NCI-H1105 (cell line): Measurements from ENCODE around the gene ETV5.

Experiments used
- DNase-seq: peaks from one replicate; lab custom pipeline; 2025; lab: John Stamatoyannopoulos, UW

ETV5 gene

DNA sequence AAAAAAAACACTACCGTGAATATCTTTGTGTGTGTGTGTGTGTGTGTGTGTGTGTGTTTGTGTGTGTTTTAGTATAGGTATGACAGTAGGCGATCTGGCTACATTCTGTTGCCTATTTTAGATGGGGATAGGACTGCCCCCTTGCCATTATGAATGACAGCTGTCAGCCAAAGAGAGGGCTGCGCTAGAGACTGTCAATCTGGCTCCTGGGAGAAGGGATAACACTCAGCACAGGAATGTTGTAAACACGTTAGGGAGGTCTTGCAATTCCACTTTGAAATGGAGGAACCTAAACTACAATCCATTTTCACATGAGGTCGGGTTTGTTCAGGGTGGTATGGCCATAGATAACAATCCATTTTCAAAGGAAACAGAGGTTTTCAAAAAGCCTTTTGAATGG, 14.1 kb upstream of the ETV5 start:
- no peak for DNase-seq

DNA sequence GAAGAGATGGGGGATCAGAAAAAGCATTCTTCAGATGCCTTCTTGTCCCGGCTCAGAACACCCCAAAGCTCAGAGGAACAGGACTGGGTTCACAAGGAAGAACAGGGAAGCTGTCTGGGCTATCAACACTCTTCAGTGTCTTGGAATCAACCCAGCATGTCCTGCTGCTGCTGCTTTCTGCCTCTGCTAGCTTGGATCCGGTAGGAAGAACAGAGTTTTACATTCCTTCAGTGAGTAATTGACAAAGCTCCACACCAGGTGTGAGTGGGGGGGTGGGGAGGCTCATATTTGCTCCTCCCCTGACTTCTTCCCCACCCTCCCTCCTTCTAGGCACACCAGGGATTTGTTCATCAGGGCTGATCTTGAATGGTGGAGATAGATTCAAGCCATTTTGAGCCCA, 13.1 kb upstream of the ETV5 start:
- DNase-seq: no peak

DNA sequence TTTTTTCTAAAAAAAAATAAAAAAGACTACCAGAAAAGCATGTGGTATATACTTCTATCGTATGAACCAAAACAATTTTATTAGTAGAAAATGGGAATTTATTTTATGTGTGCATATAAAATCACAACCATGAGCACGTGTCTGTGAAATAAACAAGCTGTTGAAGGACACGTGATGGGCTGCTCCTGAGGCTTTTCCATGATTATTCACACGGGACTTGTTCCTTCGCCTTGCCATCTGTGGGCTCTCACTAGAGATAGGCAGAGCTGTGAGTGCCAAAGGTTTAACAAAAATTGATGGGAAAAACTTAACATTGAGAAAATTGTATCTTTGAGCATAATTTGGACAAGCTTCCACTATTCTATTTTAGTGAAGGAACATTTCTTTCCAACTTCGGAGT, 12.4 kb upstream of the ETV5 start:
- no peak for DNase-seq

DNA sequence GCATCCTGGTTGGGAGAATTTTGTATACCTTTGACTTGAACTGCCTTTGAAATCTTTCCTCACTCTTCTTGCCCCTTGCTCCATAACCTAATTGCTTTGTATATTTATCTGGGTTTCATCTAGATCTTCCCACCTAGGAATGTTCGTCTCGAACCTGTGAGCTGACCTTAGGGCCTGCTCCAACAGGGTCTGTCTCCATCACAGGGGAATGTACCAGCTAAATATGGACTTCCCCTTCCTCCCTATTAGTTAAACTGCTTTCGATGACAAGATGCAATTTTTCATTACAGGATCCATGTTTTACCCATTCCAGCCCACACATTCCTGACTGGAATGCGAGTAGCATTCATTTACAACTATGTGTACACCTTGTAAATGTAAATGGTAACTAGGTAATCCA, 10.6 kb upstream of the ETV5 start:
- DNase-seq: no peak

DNA sequence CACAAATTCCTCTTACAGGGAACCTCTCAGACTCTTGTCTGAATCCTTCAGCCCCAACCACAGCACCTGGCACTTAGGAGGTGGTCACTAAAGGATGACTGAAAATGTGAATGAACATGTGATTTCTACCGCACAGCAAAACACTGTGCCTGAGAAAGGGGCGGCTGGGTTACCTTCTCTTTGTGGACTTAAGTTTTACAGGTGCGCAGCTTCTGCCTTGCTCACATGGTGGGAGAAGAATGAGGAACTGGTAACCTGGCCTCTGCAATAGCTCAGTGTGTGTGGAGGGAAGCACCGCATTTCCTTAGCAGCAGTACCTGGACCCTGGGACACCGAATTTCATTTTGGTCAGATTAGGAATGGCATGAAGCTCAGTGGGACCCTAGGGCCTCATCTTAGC, 9.8 kb upstream of the ETV5 start:
- no peak for DNase-seq

DNA sequence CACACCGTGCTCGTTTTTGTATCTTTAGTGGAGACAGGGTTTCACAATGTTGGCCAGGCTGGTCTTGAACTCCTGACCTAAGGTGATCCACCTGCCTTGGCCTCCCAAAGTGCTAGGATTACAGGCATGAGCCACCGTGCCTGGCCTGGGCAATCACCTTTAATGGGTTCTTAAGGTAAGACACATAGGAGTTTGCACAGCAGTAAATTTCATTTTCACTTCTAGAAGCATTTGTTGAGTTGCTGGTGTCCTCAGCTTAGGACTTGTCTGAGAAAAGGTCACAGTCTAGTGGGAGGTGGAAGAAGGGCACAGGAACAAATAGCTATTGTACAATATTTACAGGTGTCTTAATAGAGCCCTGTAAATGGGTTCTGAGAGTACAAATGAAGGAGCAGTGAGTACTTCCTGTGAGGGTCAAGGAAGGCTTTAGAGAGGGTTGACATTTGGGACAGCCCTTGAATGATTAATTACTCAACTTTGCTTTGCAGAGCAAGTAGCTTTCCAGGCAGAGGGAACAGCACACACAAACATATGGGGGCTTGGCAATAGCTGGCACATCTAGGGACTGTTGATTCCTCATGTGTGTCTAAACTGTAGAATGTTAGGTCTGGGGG, 8.7 kb upstream of the ETV5 start:
- no peak for DNase-seq

DNA sequence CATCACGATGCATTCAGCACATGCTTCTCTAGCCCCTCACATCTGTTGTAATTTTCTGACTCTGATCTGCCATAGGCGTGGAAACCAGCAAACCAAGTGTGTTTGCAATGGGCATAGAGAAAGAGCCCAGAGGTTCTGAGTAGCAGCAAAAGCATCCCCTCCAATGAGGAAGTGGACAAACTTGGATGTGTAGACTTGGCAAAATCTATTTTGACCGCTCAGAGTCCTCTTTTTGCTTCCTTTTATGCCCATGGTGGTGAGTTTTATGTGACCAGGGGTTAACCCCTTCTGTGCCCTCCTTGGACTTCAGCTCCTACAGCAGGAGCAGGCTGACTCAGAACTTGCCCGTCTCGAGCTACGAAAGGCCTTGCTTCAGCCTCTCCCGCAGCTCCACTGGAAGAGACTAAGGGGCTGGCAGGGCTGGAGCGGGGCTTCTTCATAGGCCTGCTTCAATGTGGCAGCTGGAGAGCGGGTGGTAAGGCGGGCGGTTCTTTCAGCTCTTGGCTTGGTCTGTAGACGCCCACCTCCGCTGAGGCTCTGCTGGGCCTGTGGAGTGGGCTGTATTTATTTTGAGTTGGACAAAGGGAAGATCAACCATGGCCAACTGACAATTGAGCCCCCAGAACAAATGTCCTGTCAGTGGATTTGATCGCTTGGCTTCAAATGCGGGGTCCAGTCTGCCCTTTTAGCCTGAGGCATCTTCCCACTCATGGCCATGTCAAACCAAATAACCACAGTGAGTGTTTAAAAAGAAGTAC, 6.5 kb upstream of the ETV5 start:
- DNase-seq: no peak

DNA sequence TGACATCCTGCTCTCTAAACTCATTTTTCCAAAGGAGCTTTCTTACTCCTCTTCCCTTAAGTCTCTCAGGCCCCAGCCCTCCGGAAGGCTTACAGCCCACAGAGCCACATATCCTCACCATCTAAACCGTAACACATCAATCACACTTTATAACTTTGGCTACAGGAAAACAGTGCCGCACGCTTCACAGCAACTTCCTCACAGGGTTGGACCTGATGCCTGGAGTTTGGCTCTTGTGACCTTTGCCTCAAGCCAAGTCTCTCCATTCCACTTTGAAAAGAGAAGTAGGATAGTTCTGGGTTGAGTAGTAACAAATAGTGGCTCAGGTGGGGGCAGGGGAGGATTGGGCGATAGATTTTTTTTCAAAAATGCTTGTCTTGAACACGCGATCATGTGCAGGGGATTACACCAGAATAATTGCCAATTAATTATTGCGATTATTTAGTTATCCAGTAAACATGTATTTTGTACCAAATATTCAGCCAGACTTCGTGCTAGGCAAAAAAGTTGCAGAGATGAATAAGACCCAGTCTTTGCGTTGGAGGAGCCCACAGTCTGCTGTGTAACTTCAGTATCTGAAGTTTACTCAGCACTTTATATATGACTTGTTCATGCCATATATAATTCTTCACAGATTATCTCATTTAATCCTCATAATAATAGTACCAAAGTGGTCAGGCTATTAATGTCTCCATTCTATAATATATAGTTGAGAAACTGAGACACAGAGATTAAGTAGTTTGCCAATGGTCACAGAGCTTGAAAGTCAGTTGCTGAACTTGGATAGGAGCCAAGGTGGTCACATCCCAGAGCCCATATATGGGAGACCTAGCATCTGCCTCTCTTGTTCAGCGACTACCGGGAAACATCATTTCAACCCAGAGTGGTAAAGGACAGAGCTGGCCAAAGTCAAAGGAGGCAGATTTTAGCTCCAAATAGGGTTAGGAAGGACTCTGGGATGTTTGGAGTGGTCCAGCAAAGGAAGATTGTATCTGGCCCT, 2.4 kb upstream of the ETV5 start:
- no peak for DNase-seq

DNA sequence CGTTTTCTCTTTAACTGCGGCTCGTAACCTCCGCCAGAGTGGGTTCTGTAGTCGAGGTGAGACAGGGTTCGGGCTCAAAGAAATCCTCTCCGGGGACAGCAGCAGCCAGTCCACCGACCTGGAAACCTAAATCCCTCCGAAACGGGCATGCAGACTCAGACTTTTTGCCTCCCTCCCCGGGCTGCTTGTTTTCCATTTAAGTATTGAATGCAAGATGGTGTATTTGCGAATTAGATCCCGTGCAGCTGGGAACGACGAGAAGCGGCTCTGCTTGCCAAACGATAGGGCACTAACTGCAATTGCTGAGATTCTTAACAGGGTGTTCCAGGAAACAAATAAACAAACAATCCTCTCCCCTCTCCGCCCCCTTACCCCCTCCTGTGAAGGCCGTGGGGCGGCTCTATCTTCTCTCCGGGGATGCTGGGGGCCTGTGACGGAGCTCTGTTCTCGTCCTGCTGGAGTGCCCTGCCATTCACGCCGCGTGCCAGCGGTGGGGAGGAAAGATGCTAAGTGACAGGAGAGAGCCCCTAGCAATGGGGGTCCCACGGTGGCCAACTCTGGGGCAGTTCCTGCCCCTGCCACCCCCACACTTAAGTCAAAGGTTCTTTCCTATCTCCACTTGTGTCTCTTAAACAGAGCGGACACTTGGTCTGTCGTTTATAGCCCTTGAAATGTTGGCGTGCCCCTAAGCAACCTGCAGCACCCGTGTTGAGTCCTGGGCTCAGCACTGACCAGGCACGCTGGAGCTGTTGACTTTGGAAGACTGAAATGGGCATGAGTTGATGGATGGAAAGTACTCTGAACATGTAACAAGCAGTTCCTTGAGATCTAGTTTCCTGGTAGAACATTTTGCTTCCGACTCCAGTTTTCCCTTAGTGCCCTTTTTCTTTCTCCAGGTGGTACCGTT, 1.3 kb upstream of the ETV5 start:
- DNase-seq: no peak

DNA sequence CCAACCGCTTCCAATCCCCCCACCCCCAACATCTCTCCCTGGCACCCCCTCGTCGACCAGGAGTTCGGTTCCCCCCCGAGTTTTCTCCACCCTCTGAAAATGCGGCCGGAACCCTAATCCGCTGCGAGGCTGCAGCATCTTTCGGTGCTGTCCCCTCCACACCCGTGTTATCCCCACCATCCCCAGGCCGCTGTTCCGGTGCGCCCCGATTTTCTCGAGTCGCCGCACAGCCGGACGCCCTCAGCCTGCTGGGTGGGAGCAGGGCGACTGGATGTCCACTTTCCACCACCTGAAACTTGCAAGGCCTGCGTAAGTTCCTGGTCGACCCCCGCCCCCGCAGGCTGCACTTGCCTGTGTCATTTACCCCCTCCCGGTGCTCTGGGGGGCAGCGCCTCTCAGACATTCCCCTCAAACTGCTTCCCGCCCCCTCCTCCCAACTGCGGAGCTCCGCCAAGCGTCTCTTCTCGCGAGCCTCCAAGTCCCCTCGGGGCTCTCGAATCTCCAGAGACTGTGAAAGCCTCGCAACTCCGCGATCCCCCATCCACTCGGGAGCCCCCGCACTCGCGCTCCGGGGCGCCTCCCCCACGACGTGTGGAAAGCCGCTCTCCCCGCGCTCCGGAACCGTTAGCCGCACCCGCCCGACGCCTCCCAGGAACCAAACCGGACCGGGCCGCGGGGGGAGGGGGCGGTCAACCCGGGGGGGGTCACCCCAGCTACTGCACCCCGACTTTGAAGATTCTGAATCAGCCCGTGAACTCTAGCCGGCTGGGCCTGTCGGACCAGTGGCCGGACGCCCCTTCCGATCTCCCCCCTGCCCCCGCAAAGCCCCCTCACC, 566 bp downstream of the ETV5 start:
- peak; percentile 40 for DNase-seq

DNA sequence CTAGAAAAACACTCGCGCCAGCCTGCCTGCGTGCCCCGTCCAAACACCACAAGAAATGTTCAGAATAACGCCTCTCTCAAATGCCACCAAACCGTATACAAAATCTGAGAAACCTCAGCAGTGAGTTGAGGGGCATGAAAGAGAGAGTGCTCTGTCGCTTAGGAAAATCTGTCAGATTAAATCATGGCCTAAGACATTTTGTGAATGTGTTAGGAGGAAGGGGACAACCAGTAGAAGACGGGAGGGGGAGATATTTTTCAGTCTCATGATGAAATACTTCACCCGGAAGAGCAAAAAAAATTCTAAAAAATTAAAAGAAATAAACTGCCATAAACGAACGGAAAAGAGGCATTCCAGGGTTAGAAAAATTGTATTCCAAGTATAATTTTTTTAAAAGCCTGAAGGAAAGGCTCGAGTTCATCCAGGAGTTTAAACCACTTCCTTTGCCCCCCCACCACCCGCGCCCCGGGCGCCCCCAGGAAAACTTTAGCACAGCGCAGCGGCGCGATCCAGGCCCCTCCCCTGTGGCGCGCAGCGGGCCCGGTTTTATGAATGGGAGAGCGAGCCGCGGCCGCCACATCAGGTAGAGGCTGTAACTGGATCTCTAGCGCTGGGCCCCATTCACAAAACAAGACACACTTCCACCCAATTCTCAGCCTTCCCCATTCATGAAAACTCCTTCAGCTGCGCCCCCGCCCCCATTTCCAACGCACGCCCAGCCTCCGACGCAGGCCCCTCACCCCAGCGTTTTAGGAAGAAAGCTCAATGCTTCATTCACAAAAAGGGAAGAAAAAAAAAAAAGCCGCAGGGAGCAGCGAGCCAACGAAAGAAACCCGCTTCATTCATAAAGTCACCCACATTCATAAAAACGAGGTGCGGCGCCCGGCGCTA, 1.4 kb downstream of the ETV5 start:
- DNase-seq: peak; percentile 93

DNA sequence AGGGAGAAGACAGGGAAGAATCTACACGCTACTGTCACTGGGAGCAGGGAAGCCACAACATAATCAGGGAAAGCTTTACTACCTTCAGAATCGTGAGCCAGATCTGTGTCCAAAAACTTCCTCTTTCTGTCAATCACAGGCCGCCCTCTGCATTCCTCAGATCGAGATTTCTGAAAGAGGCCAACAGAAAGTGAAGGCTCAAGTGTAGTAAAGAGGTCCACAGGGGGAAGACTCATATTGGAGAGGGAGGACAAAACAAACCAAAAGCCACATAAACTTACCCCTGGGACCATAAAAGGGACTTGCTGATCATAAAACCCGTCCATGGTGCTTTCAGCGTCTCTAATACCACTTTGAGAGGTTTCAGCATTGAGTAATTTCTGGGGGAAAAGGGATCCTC, 3.3 kb downstream of the ETV5 start:
- no peak for DNase-seq

DNA sequence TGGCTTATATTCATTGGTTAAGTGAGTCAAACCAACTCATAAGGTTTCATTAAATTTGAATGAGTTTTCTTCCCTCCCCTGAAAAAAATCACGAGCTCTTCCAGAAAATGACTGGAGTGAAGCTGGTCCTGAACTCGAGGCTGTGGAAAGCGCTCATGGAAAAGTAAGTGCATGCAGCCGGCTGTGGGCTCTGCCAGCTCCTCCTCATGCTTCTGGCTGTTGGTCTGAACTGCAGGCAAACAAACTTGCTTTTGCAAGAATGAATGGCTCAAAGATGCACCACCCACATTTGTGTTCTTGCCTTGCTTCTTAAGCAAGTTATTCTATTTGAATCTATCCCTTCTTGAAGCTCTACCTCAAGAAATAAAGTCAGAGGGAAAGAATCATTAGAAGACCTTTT, 6.2 kb downstream of the ETV5 start:
- no peak for DNase-seq

DNA sequence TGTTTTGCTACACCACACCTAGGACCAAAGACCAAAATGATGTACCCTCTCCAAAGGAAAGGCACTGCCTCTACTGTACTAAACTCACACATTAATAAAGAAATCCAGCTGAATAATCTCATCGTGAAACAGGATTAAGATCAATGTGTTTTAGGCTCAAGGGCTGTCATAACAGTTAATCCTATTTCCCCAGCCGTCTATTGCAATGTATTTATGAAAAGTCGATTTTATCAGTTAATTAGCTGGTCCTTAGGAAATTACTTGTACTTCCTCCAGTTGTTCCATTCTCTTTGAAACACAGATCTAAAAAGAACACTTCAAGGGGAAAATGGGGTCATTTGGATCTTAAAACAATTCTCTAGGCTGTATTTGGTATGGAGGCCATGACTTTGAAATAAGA, 8.5 kb downstream of the ETV5 start:
- no peak for DNase-seq

DNA sequence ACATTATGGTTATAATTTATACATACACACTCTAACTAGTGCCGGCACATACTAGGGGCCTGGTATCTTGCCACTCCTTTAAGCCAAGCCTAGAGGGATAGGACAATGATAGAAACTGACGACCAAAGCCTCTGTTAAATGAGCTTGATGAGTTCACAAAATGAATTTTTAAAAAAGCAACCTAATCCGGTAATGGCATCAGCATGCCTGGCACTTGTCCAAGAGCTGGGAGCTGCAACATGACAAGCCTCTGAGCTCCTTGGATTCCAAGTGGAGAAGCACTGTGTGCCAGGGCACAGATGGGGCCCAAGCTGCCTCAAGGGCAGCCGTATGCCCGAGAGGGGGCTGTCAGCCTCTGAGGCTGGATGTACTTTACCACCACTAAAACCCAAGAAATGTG, 9.7 kb downstream of the ETV5 start:
- DNase-seq: peak; percentile 28

DNA sequence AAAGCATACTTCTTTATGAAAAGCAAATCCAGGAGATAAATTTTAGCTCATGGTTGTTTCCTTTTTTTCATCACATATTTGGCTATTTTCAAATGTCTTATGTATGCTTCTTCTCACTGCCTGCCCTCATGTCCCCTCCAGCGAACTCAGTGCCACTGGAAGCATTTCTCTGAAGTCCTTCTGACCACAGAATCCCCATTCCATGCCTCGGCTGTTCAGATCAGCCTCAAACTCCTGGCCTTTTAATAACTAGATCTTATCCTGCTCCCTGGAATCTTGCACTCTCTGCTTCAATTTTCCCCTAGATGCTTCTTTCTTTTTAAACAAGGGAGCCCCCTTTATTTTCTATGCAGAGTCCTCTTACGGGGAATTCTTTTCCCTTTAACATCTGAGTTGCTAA, 10.1 kb downstream of the ETV5 start:
- no peak for DNase-seq

DNA sequence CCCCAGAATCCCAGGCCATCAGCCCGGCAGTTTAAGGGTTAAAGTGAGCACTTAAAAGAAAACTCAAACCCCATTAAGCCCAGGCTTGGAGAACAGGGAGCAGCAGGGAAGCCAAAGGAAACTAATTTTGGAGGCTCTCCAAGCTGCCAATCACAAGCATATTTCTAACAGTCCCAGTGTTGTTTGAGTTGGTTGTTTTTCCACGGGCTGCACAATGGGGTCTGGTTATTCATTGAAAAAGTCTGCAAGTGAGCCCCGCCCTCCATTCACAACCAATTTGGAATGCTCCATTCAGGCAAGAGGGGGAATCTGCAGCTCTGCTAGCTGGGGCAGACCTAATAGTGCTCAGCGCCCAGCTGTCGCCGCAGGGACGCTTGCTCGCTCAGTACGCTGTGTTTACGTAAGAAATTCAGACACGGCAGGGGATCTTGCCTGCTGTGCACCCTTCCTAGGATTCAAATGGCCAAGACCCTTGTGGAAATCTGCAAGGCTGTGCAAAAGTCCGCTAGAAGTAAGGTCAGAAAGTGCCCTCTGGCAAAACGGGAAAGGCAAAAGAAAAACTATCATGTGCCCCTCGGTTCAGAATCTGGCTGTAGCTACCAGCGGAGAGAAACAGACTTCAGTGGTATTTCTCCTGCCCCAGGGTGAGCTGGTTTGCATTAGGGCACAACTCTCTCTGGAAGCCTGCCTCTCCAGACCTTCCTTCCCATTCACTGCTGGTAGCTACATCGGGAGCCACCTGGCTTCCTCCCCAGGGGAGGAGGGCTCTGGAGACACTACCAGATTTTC, 11.0 kb downstream of the ETV5 start:
- DNase-seq: peak; percentile 99

DNA sequence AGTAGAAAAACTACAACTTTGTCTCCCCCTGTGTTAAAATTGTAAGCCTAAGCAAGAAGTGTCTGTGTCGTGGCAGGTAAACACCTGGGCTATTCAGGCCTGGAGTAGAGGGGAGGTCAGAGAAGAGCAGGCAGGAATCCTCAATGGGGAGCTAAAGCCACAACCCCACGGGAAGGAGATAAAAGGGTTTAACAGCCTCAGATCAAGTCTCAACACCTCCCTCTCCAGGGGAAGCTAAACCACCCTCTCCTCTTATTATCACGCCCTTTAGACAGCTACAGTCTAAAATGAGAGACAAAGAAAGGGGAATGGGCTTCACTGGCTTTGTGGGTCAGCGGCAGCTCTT, 11.6 kb downstream of the ETV5 start:
- DNase-seq: no peak

DNA sequence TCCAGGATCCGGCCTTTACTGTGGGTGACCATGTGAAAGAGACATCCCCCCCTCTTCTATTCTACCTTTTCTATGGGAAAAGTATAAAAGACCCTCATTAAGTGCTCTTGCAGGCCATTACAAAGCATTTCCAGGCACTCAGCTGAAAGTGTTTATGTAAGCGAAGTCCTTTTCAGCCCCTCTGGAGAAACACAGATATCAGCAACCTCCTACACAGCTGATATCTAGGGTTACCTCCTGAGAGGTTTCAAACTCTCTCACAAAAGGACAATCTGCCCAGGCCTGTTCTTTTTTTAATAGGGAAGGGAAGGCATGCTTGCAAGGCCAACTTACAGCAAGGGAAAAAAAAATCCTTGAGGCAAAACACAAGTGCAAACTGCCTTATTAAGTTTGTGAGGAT, 12.6 kb downstream of the ETV5 start:
- no peak for DNase-seq
